ENCODE results near the gene SCAANT1. TPM values are rescaled to one million over a fixed set of nuclear protein-coding genes. Genes with fewer than 3 reads are reported as not detected.

The SCAANT1 gene
- total and polyA plus RNA-seq, 2 donors (not counting 1 experiment from before 2014, with no cell fraction given) = 1.7 TPM; not detected in 1

GRCh38 chr3:63947594-63947993 lies 35.4 kb upstream of the SCAANT1 start:
- no peak overlapping the region for H3K27ac ChIP-seq (ENCODE audit: low read length in 2 of 2)
- WGBS (ENCODE audit: insufficient coverage) = 100% methylated on average over 1 of the region's 2 CpGs
- no peaks in the 10 kb centered on the region for H3K27me3 ChIP-seq (replicated peaks in 1 of 4; ENCODE audit: control extremely low read depth in 1 of 4, control insufficient read depth in 3 of 4, insufficient read depth in 4 of 4, low read length in 3 of 4)
- DNase-seq (no peak), ATAC-seq (ENCODE audit: low read depth) (no peak)
- no peaks in the 10 kb centered on the region for H3K9me3 Mint-ChIP-seq (ENCODE audit: insufficient read depth)
- POLR2A ChIA-PET = no interaction called here
- H3K4me3 Mint-ChIP-seq = no peak overlapping the region
- H3K4me3 ChIP-seq (ENCODE audit: control extremely low read depth in 1 of 5, extremely low read depth in 1 of 5, insufficient read depth in 1 of 5, low read depth in 2 of 5, low read length in 4 of 5) = no peak overlapping the region
- peaks cover 41% of the 10 kb centered on the region for H4K20me1 ChIP-seq (ENCODE audit: control insufficient read depth, insufficient read depth, low read length, poor library complexity, severe bottlenecking)
- H3K4me2 ChIP-seq (replicated peaks; ENCODE audit: low read depth, low read length, poor library complexity, severe bottlenecking) = no peak overlapping the region
- TF ChIP-seq, protein P1, sequence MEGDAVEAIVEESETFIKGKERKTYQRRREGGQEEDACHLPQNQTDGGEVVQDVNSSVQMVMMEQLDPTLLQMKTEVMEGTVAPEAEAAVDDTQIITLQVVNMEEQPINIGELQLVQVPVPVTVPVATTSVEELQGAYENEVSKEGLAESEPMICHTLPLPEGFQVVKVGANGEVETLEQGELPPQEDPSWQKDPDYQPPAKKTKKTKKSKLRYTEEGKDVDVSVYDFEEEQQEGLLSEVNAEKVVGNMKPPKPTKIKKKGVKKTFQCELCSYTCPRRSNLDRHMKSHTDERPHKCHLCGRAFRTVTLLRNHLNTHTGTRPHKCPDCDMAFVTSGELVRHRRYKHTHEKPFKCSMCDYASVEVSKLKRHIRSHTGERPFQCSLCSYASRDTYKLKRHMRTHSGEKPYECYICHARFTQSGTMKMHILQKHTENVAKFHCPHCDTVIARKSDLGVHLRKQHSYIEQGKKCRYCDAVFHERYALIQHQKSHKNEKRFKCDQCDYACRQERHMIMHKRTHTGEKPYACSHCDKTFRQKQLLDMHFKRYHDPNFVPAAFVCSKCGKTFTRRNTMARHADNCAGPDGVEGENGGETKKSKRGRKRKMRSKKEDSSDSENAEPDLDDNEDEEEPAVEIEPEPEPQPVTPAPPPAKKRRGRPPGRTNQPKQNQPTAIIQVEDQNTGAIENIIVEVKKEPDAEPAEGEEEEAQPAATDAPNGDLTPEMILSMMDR (IDR thresholded peaks at IDR 0.05) = no peak
- no peak for TF ChIP-seq EZH2 (IDR thresholded peaks at IDR 0.05; ENCODE audit: borderline replicate concordance, insufficient read depth, low read depth, low read length, poor library complexity, severe bottlenecking)
- intact Hi-C loops (cut with micrococcal nuclease) = no loop called here
- peaks cover 49% of the 10 kb centered on the region for H3K4me1 Mint-ChIP-seq
- CTCF ChIA-PET = interaction anchor here (1.0 kb wide), 1 partner anchor 14 kb away, joined by 3 read pairs; no protein-coding TSS in a partner anchor
- H3K9ac ChIP-seq (ENCODE audit: low read length) = no peak overlapping the region
- H3K9me3 ChIP-seq (ENCODE audit: control extremely low read depth in 1 of 3, control insufficient read depth in 2 of 3, insufficient read depth in 1 of 3, low read length in 2 of 3) = no peaks in the 10 kb centered on the region
- H3K27ac Mint-ChIP-seq = no peak overlapping the region
- no peak overlapping the region for H2AFZ ChIP-seq (ENCODE audit: insufficient read depth, low read depth, low read length, poor library complexity, severe bottlenecking)
- H3K4me1 ChIP-seq (ENCODE audit: control insufficient read depth in 2 of 2, insufficient read depth in 2 of 2, low read length in 2 of 2) = peaks cover 6 to 16% of the 10 kb centered on the region in 2 donors
- peaks cover 0 to 8% of the 10 kb centered on the region in 2 experiments for H3K36me3 ChIP-seq (replicated peaks in 1 of 2; ENCODE audit: control extremely low read depth in 1 of 2, control insufficient read depth in 1 of 2, extremely low read depth in 1 of 2, insufficient read depth in 2 of 2, low read length in 1 of 2)
- H3K27me3 Mint-ChIP-seq = no peaks in the 10 kb centered on the region
- peaks cover 78% of the 10 kb centered on the region for H3K79me2 ChIP-seq (ENCODE audit: control insufficient read depth, insufficient read depth, low read length)

DNA sequence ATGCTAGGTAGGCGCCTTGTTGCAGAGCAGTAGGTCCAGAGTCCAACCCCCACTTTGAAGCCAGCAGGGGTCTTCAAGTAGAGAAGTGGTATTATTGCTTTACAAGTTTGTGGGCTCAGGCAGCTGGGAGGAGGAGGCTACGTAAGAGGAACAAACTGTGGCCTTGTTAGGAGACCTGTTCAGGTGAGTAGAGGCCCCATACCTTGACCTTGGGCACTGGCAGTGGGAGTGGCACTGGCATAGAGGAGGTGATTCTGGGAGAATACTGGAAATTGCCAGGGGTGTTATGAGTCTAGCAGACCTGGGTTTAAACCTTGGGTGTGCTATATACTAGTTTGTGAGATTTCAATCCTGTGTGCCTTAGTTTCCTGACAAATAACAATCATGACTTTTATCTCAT lies 34.6 kb upstream of the SCAANT1 start:
- H3K4me1 ChIP-seq (ENCODE audit: control insufficient read depth in 2 of 2, insufficient read depth in 2 of 2, low read length in 2 of 2) = peaks cover 6 to 12% of the 10 kb centered on the region in 2 donors
- WGBS (ENCODE audit: insufficient coverage) = 100% methylated on average over 1 of the region's 2 CpGs
- H3K9me3 ChIP-seq (ENCODE audit: control extremely low read depth in 1 of 3, control insufficient read depth in 2 of 3, insufficient read depth in 1 of 3, low read length in 2 of 3) = no peaks in the 10 kb centered on the region
- intact Hi-C loops (cut with micrococcal nuclease) = no loop called here
- no peak overlapping the region for H3K9ac ChIP-seq (ENCODE audit: low read length)
- TF ChIP-seq, protein P1 (IDR thresholded peaks at IDR 0.05) = no peak
- no peak for TF ChIP-seq EZH2 (IDR thresholded peaks at IDR 0.05; ENCODE audit: borderline replicate concordance, insufficient read depth, low read depth, low read length, poor library complexity, severe bottlenecking)
- no peaks in the 10 kb centered on the region for H3K27me3 ChIP-seq (replicated peaks in 1 of 4; ENCODE audit: control extremely low read depth in 1 of 4, control insufficient read depth in 3 of 4, insufficient read depth in 4 of 4, low read length in 3 of 4)
- Mint-ChIP-seq H3K27me3 (no peaks in the 10 kb centered on the region), H3K27ac (no peak overlapping the region), H3K4me3 (no peak overlapping the region), H3K9me3 (ENCODE audit: insufficient read depth) (no peaks in the 10 kb centered on the region), H3K4me1 (peaks cover 45% of the 10 kb centered on the region)
- DNase-seq = no peak
- H3K4me2 ChIP-seq (replicated peaks; ENCODE audit: low read depth, low read length, poor library complexity, severe bottlenecking) = no peak overlapping the region
- no peak for ATAC-seq (ENCODE audit: low read depth)
- peaks cover 0 to 8% of the 10 kb centered on the region in 2 experiments for H3K36me3 ChIP-seq (replicated peaks in 1 of 2; ENCODE audit: control extremely low read depth in 1 of 2, control insufficient read depth in 1 of 2, extremely low read depth in 1 of 2, insufficient read depth in 2 of 2, low read length in 1 of 2)
- CTCF ChIA-PET = no interaction called here
- H2AFZ ChIP-seq (ENCODE audit: insufficient read depth, low read depth, low read length, poor library complexity, severe bottlenecking) = no peak overlapping the region
- no peak overlapping the region for H3K27ac ChIP-seq (ENCODE audit: low read length in 2 of 2)
- no peak overlapping the region for H3K4me3 ChIP-seq (ENCODE audit: control extremely low read depth in 1 of 5, extremely low read depth in 1 of 5, insufficient read depth in 1 of 5, low read depth in 2 of 5, low read length in 4 of 5)
- POLR2A ChIA-PET = no interaction called here
- H4K20me1 ChIP-seq (ENCODE audit: control insufficient read depth, insufficient read depth, low read length, poor library complexity, severe bottlenecking) = peaks cover 49% of the 10 kb centered on the region
- peaks cover 84% of the 10 kb centered on the region for H3K79me2 ChIP-seq (ENCODE audit: control insufficient read depth, insufficient read depth, low read length)
